GM18867 (cell line): ENCODE measurements around the gene DPP10.
"Not testable (repeated sequence)": the region's sequence is repeated elsewhere in the genome, so short reads cannot be mapped to it uniquely, and the experiment has no call there.

Experiments used
- ATAC-seq: cut with Tn5 transposase; IDR thresholded peaks from one replicate; pipeline ENCODE4 v1.9.1; 2021; ENCODE audit warnings: mild to moderate bottlenecking, moderate library complexity; ENCODE audit not compliant: unreplicated experiment

The DPP10 gene

GRCh38 chr2:114442510-114442909 lies at the start of gene DPP10:
Gene DPP10 (plus strand): TSS chr2:114442641.
- ATAC-seq = no peak

DNA sequence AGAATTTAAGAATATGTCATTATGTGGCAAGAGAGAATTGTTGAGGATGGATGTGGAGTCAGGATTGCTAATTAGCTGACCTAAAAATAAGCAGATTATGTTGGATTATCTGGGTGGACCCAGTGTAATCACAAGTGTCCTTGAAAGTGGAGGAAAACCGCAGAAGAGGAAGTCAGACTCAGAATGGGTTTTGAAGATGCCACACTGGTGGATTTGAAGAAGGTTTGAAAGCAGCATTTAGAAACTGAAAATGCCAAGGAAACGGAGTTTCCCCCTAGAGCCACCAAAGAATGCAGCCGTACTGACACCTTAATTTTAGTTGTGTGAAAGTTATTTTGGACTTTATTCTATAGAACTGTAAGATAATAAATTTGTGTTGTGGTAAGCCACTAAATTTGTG lies 41.6 kb upstream of the DPP10 start:
- ATAC-seq = no peak

DNA sequence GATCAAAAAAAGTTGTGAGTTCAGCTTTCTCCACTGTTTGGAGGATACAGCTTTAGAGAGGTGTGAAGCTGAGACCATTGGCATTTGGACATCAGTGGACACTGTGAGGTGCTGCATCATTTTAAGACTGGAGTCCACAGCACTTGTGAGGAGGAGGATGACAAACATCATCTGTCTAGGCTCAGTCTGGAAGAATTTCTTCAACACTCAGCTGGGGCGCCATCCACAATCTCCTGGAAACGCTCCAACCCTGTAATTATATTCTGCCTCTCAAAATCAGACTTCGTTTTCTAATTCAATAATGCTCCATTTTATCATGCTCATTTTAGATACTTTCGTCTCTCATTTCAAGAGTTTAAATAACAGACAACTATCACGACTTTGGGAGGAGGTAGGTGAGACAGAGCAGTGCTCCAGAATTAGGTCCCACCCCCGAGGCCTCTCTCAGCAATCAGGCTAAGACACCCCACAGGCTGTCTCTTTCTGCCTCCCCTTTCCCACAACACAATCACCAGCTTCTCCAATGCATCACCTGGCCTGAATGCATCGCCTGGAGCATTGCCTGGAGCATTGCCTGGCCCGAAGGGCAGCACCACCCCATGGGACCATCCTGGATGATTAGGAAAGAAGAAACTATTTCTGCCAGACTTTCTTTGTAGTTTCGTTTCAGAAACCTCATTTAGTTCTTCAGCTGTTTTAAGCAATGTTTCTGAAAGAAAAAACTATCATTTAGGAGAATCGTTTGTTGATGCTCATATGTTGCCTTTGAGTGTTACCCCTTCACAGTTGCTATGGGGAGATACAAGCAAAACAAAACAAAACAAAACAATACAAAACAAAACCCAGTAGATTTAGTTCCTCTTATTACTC lies 37.0 kb upstream of the DPP10 start:
- ATAC-seq = no peak

DNA sequence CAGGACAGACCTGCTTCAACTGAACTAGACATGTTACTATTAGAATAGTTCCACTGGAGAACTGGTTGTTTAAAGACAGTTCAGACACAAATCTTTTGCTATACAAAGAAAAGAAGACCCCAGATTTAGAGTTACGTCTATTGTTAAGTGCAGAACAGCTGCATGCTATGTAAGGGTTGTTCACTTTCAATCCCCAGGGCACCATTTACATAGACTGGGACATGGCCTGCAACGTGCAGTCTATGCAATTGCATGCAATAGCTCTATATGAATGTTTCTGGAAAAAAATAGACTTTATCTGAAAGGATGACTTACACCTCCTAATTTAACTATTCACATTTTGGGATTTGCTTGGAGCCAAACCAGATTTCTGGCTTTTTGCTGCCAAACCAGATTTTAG lies 36.1 kb upstream of the DPP10 start:
- no peak for ATAC-seq

GRCh38 chr2:114407353-114407752 lies 35.1 kb upstream of the DPP10 start:
- not testable (repeated sequence) for ATAC-seq

GRCh38 chr2:114421781-114422180 lies 20.7 kb upstream of the DPP10 start:
- ATAC-seq = no peak

DNA sequence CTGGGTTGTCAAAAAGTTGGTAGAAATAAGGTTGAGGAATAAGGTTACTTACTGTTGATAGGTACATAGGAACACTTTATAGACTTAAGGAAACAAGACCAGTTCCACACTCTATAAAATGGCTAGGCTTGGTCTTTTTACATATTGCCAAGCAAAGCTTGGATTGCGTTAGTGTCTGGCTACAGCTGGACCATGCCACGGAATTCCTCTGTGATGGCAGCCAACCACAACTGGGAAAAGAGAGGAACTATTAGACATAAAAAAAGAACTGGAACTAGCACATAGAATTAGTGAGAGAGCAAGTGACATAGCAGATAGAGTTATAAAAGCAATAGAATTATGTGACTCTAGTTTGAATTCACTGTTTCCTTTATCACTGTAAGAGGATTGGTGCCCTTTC lies 17.7 kb upstream of the DPP10 start:
- ATAC-seq = no peak

DNA sequence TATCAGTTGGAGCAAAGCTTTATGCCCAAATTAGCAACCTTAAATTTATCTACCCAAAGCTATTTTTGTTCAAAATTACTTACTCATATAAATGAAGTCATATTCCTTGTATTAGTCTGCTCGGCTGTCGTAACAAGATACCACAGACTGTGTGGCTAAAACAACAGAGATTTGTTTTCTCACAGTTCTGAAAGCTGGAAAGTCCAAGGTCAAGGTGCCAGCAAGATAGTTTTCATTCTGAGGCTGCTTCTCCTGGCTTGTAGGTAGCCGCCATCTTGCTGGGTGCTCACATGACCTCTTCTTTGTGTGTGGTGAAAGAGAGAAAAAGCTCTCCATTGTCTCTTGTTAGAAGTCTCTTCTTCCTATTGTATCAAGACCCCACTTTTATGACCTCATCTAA lies 15.7 kb upstream of the DPP10 start:
- ATAC-seq = no peak

DNA sequence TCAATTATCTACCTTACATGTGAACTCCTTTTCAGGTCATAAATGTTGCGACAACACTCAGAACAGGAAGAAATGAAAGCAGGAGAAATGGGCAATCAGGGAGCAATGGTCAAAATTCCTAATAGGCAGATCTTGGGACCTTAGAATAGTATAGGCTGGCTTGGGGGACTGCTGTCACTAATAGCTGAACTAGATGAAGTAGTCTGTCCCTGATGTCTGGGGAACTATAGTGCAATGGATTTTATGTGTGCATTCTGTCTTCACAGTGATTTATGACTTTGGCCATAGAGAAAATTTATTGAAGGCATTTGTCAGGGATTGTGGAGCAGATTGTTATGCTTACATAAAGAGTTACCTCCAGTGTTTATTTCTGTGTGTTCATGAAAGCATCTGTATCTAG lies 6.1 kb upstream of the DPP10 start:
- no peak for ATAC-seq

DNA sequence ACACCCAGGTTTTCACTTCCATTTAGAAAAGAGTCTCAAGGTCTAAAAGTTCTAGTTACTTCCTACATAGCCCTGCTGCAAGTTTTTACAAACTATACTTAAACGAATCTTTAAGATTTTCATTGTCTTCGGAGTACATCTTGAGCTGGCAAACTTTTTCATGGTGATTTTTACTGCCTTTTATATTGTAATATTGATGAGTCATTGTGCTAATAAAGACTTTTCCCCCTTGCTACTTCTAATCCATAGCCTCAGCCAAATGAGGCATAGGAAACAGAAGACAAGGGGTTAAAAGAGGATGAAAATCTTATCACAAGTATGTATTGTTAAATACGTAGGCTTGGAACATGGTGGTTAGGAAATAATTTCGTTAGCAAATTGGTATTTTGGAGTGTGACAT lies 4.1 kb downstream of the DPP10 start:
- ATAC-seq = no peak

- ATAC-seq = no peak
Observed at GRCh38 chr2:114450639-114451038, 8.2 kb downstream of the DPP10 start.

- no peak for ATAC-seq
Observed at GRCh38 chr2:114456566-114456965, 14.1 kb downstream of the DPP10 start.

DNA sequence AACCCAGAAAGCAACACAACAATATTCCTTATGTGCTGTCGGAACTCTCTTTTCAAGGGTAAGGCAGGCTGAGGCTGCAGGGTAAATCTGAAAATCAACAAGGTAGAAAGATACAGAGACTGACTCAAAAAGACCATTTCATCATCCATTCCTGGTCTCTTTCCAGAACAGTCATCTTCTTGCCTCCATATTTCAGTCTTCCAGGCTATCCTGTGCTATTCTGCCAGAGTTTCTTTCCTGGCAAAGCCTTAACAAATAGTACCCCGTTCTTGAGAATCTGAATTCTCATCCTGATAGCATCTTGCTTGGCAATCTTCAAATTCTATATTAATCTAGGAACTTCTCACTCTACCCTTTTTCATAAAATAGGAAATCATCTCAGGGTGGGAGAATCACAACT lies 15.5 kb downstream of the DPP10 start:
- ATAC-seq = no peak

DNA sequence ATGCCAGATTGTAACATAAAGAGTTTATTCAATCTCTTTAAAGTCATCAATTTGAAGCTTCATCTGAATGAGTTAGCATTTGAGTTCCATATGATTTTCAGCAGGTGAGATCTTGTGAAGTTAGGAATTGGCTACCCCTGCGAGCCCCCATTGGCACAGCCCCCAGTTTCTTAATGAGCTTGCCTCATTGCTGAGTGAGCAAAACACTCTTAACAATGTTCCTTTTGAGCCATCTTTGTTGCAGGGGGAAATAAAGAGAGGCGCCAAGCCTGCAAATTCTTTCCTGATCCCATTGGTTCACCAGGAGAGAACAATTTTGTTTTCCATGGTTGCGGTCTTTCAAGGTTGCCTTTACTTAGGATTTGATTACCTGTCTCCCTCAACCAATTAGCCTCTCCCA lies 18.7 kb downstream of the DPP10 start:
- no peak for ATAC-seq

- ATAC-seq = no peak
Observed at GRCh38 chr2:114464961-114465706, 22.7 kb downstream of the DPP10 start.

- no peak for ATAC-seq
Observed at GRCh38 chr2:114468343-114468742, 25.9 kb downstream of the DPP10 start.

DNA sequence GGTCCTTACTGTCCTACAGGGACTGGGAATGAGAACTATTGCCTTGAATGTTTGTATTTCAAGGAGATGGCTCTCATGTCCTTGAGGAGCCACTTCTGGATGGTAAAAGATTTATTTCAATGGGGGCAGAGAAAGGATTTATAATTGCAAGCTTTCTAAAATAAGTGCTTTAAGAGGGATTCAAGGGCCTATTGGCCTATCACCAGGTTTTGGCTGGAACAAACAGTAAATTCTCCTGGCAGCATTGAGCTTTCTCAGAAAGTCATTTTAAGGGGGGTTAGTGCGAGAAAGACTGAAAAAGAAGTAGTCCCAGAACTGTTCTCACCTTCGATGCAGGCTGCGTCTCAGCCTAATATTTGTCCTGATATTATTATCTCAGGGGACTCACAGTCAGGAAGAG lies 29.8 kb downstream of the DPP10 start:
- ATAC-seq = no peak

GRCh38 chr2:114472726-114473125 lies 30.3 kb downstream of the DPP10 start:
- ATAC-seq = no peak

DNA sequence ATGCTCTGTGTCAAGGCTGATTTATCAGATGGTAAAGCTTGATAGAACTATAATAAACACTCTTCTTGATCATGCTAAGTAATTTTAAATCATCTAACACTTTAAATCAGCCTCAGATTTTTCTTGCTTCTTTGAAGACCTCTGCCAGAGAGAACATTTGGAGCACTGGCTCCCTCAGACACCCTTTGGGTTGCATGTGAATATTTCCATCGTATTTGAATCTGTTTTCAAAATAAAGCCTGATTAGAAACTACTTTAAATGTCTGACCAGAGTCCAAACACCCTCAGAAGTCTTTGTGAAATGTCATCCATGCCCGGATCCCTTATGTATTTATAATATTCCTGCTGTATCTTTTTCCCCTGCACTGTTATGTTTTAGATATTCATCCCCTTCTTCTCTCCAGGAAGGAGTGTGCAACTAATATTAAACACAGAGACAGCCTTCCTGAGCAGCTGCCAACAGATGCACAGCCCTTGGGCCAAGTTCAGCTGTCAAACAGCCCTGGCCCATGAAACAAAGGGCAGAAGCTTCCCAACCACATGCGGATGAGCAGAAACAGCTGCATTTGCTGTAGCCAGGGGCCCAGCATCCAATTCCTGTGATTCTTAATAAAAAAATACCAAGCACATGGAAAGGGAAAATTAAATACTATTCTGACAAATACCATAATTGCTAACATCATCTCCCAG lies 46.5 kb downstream of the DPP10 start:
- ATAC-seq = no peak

- ATAC-seq = no peak
Observed at GRCh38 chr2:114495046-114495445, 52.6 kb downstream of the DPP10 start.

- ATAC-seq = no peak
Observed at GRCh38 chr2:114496959-114497358, 54.5 kb downstream of the DPP10 start.

GRCh38 chr2:114499101-114499500 lies 56.7 kb downstream of the DPP10 start:
- no peak for ATAC-seq
